Psoas muscle (tissue), 8 donors: ENCODE results near the gene ABCA13. TPM values are rescaled to one million over a fixed set of nuclear protein-coding genes. Genes with fewer than 3 reads are reported as not detected.

Source experiments
- ATAC-seq, 4 donors: fragments of 200-7000 bp; cut with Tn5 transposase; one replicate each; pipeline ENCODE4 v1.9.1; 2020; ENCODE audit warnings: moderate library complexity in 3 of 4, mild to moderate bottlenecking in 2 of 4
- DNase-seq, 2 donors: peaks; one replicate each; pipeline ENCODE4 v3.0.0-alpha.2; 2020
- H3K27ac ChIP-seq: fragments of 200-600 bp; one replicate; pipeline ENCODE4 v1.8.0; 2022
- H3K27me3 ChIP-seq, 3 donors: fragments of 200-600 bp in 1 of 3; one replicate each; pipeline versions ENCODE4 v1.6.1 to v1.8.0; 2013 to 2022; ENCODE audit warnings: low read length in 2 of 3, mild to moderate bottlenecking in 2 of 3, moderate library complexity in 1 of 3; ENCODE audit not compliant: insufficient read depth in 3 of 3
- H3K36me3 ChIP-seq, 2 donors: fragments of 200-600 bp in 1 of 2; one replicate each; pipeline versions ENCODE4 v1.6.1 to v1.8.0; 2013 to 2022; ENCODE audit warnings: low read depth in 1 of 2, mild to moderate bottlenecking in 1 of 2, moderate library complexity in 1 of 2; ENCODE audit not compliant: insufficient read depth in 1 of 2
- H3K4me1 ChIP-seq: fragments of 200-600 bp; one replicate; pipeline ENCODE4 v1.8.0; 2022
- H3K4me3 ChIP-seq: fragments of 200-600 bp; one replicate; pipeline ENCODE4 v1.8.0; 2022; ENCODE audit warnings: mild to moderate bottlenecking
- H3K9me3 ChIP-seq: fragments of 200-600 bp; one replicate; pipeline ENCODE4 v1.8.0; 2022
- CTCF ChIP-seq: fragments of 200-600 bp; IDR thresholded peaks from one replicate; pipeline ENCODE4 v1.8.0; 2022; ENCODE audit warnings: antibody characterized with exemption
- WGBS, 3 donors: extraction: QIAGEN DNeasy Blood & Tissue Kit; methylation state at CpG; one replicate each; pipeline versions ENCODE4 v1.1.6 to v1.1.7; 2013; 5-methylcytosine and 5-hydroxymethylcytosine counted together
- intact Hi-C, 2 donors: fragments of 100-400 bp; cut with DNase I; formaldehyde crosslinking; loops; one replicate each; pipeline versions ENCODE4 v1.11.0 to v1.14.2; 2022
- polyA plus RNA-seq, 3 donors: library from polyadenylated mRNA; stranded (reverse); fragments of 200-250 nt; gene quantifications; one replicate each; pipeline ENCODE4 v1.2.3, GENCODE V29; 2013
- total RNA-seq, 4 donors: library from RNA; stranded (reverse); fragmentation: NEBNext Ultra II Directional in 2 of 4; extraction: Animal tissue kit (Norgen Biotek cat#: 25700) in 2 of 4; gene quantifications; one replicate each; pipeline versions ENCODE4 v1.2.1 to v1.2.4, GENCODE V29; 2021 to 2023
- donor health status: healthy with polysubstance abuse.
- donor health status: DM: no; HTN: no; CAD: no; lungs with moderate emphysema.
- donor health status: Bipolar disorder and iron deficiency.
- donor health status: healthy.
- donor health status: DM: yes; HTN: yes; CAD: no.
- donor health status: DM: no; HTN: no; CAD: no.
- donor health status: DM: no; HTN: no; CAD: no.
- donor health status: DM: yes; HTN: yes; CAD: no.

Gene ABCA13
- total and polyA plus RNA-seq, 7 donors = 0.06 to 0.12 (median 0.10) TPM; not detected in 4

GRCh38 chr7:48617993-48618392, 446.7 kb downstream of the ABCA13 start:
- Histone ChIP-seq H3K36me3 (no peaks in the 10 kb centered on the region), H3K27me3 (no peaks in the 10 kb centered on the region), H3K4me1 (no peaks in the 10 kb centered on the region), H3K4me3 (no peak overlapping the region), H3K27ac (no peak overlapping the region), H3K9me3 (no peaks in the 10 kb centered on the region)
- 88 to 95% (median 90%) methylated on average over 3 of the region's 3 CpGs for WGBS, 3 donors
- ATAC-seq (no peak), DNase-seq (no peak)
- intact Hi-C loops = no loop called here
- TF ChIP-seq CTCF = no peak

GRCh38 chr7:48621076-48621475, 449.8 kb downstream of the ABCA13 start:
- Histone ChIP-seq H3K4me3 (no peak overlapping the region), H3K9me3 (no peaks in the 10 kb centered on the region), H3K27me3 (no peaks in the 10 kb centered on the region), H3K27ac (no peak overlapping the region), H3K4me1 (no peaks in the 10 kb centered on the region), H3K36me3 (no peaks in the 10 kb centered on the region)
- no peak for ATAC-seq
- intact Hi-C loops = no loop called here
- TF ChIP-seq CTCF = no peak
- 50 to 63% (median 59%) methylated on average over 4 of the region's 4 CpGs for WGBS, 3 donors
- no peak for DNase-seq

DNA sequence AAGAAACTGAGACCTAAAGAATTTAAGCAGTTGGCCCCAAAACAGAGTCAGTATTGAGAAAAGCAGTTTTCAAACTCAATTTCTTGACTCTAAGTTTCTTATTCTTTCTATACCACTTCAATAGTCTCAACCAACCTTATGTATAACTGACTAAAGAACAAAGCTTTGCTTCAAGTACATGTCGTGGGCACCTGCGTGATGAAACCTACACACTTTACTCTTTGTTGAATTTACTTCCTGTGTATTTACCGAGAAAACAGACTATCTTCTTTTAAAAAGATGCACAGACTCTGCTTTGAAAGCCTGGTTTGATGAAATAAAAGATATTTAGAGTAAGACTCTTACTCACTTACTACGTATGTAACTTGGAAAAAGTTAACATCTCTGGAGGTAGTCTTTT, 455.9 kb downstream of the ABCA13 start:
- Histone ChIP-seq H3K27ac (no peak overlapping the region), H3K4me1 (no peaks in the 10 kb centered on the region), H3K27me3 (no peaks in the 10 kb centered on the region), H3K9me3 (no peaks in the 10 kb centered on the region), H3K36me3 (no peaks in the 10 kb centered on the region), H3K4me3 (no peak overlapping the region)
- intact Hi-C loops = no loop called here
- 83 to 91% (median 88%) methylated on average over 4 of the region's 4 CpGs for WGBS, 3 donors
- no peak for ATAC-seq
- DNase-seq = no peak
- no peak for TF ChIP-seq CTCF

DNA sequence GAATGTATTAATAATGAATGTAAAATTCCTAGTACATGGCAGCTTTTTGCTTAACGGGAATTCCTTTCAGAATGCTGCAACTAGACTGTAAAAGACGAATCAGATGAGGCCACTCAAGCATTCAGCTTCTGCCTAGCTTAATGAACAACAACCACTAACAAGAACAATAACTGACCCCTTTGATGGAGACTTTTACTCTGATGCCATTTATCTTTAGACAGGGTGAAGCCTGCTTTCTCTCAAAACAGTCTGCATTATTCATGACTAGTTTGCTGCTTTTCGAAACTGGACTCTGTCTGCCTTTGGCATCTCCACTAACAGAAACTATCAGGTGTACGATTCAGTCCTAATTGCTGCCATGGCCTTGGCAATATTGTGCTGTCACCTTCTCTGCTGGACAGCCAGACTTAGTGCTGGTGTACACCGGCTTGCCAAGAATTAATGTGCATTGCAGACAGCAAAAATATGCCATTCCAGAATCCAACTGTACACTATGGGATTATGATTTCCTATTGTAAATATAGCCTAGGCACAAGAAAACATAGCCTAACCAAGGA, 457.6 kb downstream of the ABCA13 start:
- Histone ChIP-seq H3K9me3 (no peaks in the 10 kb centered on the region), H3K27ac (no peak overlapping the region), H3K27me3 (no peaks in the 10 kb centered on the region), H3K4me1 (no peaks in the 10 kb centered on the region), H3K4me3 (no peak overlapping the region), H3K36me3 (no peaks in the 10 kb centered on the region)
- intact Hi-C loops = no loop called here
- ATAC-seq = no peak
- no peak for DNase-seq
- WGBS, 3 donors = 65 to 71% (median 65%) methylated on average over 5 of the region's 5 CpGs
- TF ChIP-seq CTCF = no peak

- Histone ChIP-seq H3K4me1 (no peaks in the 10 kb centered on the region), H3K27me3 (no peaks in the 10 kb centered on the region), H3K36me3 (no peaks in the 10 kb centered on the region), H3K27ac (no peak overlapping the region), H3K9me3 (no peaks in the 10 kb centered on the region), H3K4me3 (no peak overlapping the region)
- no peak for TF ChIP-seq CTCF
- 80 to 83% (median 81%) methylated on average over 2 of the region's 2 CpGs for WGBS, 3 donors
- DNase-seq (no peak), ATAC-seq (no peak)
- intact Hi-C loops = no loop called here
These were observed 462.9 kb downstream of the ABCA13 start for GRCh38 chr7:48634116-48634632.
